HG02759 (cell line): ENCODE results near the gene DBN1.
"Not testable (repeated sequence)": the region's sequence is repeated elsewhere in the genome, so short reads cannot be mapped to it uniquely, and the experiment has no call there.

Source experiments
- ATAC-seq: cut with Tn5 transposase; IDR thresholded peaks from one replicate; pipeline ENCODE4 v1.9.1; 2021; ENCODE audit warnings: mild to moderate bottlenecking, moderate library complexity; ENCODE audit not compliant: unreplicated experiment

Gene DBN1

GRCh38 chr5:177431317-177432142, 41.9 kb downstream of the DBN1 start:
- ATAC-seq = peak; percentile 56

GRCh38 chr5:177430972-177431316, 42.5 kb downstream of the DBN1 start:
- ATAC-seq = no peak

- ATAC-seq = no peak
Measured at GRCh38 chr5:177430140-177430951, 43.1 kb downstream of the DBN1 start.

GRCh38 chr5:177429248-177430040, 44.0 kb downstream of the DBN1 start:
- ATAC-seq = no peak

- ATAC-seq = no peak
Measured at GRCh38 chr5:177428574-177429217, 44.7 kb downstream of the DBN1 start.

- ATAC-seq = no peak
Measured at GRCh38 chr5:177427919-177428573, 45.4 kb downstream of the DBN1 start.

GRCh38 chr5:177427211-177427822, 46.1 kb downstream of the DBN1 start:
- ATAC-seq = no peak

GRCh38 chr5:177426566-177427210, 46.7 kb downstream of the DBN1 start, which contains the start of gene GRK6:
GRK6 (plus strand) TSS chr5:177426676; CDS start chr5:177426846, 170 bp downstream.
- peak; percentile 10 for ATAC-seq

- peak; percentile 78 for ATAC-seq
Measured at GRCh38 chr5:177425801-177426565, 47.5 kb downstream of the DBN1 start.

GRCh38 chr5:177425196-177425800, 48.1 kb downstream of the DBN1 start:
- ATAC-seq = no peak

- no peak for ATAC-seq
Measured at GRCh38 chr5:177423671-177424070, 49.8 kb downstream of the DBN1 start.

- ATAC-seq = no peak
Measured at GRCh38 chr5:177421062-177421798, 52.2 kb downstream of the DBN1 start.

GRCh38 chr5:177420472-177420871, 53.0 kb downstream of the DBN1 start:
- ATAC-seq = not testable (repeated sequence)

- no peak for ATAC-seq
Measured at GRCh38 chr5:177419046-177419445, 54.4 kb downstream of the DBN1 start.

GRCh38 chr5:177417081-177417480, 56.4 kb downstream of the DBN1 start:
- not testable (repeated sequence) for ATAC-seq

- ATAC-seq = no peak
Measured at GRCh38 chr5:177414481-177414880, 59.0 kb downstream of the DBN1 start.

GRCh38 chr5:177412603-177413233, 60.7 kb downstream of the DBN1 start:
- peak; percentile 60 for ATAC-seq
